NOMO-1 (cell line): ENCODE results near the gene POLE2.
"Not testable (repeated sequence)": the region's sequence is repeated elsewhere in the genome, so short reads cannot be mapped to it uniquely, and the experiment has no call there.

Experiments used
- DNase-seq, 2 experiments: peaks; one replicate each; lab custom pipeline; 2025; ENCODE audit not compliant: unreplicated experiment in 2 of 2; lab: John Stamatoyannopoulos, UW

The POLE2 gene

DNA sequence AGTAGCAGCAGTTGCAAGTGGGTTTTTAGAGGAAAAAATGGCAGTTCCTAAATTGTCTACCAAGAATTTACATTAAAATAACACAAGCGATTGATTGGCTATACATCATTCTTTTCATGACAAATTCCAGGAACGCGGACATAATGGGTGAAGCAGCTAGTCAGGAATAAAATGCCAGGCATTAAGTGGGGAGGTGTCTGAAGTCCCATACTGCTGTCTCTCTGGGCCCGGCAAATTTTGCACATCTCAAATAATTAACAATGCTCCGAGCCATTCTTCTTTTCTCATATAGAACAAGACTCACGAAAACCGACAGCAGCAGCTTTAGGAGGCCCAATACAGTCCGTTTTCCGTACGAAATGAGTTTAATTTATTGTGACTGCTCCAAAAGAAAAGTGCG is 68.3 kb downstream of the POLE2 start:
- DNase-seq, result no peak

DNA sequence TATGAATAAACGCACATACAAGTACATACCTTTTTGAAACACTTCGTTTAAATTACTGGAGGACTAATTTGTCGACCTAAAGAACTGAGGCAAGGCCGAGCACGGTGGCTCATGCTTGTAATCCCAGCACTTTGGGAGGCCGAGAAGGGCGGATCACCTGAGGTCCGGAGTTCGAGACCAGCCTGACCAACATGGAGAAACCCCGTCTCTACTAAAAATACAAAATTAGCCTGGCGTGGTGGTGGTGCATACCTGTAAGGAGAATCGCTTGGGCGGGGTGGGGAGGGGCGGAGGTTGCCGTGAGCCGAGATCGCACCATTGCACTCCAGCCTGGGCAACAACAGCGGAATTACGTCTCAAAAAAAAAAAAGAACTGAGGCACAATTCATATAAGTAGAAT is 68.7 kb downstream of the POLE2 start:
- not testable (repeated sequence) for DNase-seq

DNA sequence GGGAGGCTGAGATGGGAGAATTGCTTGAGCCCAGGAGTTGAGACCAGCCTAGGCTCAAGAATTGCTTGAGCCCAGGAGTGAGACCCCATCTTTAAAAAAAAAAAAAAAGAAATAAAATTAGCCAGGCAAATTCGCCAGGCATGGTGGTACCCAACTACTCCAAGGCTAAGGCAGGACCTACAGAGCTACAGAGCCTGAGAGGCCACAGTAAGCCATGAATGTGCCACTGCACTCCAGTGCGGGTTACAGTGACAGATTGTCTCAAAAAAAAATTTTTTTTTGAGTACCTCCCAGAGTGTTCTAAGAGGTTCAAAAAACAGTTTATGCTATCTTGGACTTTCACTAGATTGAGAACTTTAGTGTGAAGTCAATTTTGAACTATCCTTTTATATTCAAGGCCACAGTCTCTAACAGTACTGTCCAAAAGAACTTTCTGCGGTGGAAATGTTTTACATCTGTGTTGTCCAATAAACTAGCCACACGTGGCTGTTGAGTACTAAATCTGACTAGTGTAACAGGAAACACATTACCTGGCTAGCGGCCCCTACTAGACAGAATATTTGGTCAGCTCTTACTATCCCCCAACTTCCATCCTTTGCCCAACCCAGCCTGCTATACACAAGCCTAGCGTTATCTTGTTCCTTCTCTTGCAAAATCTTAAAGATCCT is 70.0 kb downstream of the POLE2 start:
- DNase-seq, result no peak

DNA sequence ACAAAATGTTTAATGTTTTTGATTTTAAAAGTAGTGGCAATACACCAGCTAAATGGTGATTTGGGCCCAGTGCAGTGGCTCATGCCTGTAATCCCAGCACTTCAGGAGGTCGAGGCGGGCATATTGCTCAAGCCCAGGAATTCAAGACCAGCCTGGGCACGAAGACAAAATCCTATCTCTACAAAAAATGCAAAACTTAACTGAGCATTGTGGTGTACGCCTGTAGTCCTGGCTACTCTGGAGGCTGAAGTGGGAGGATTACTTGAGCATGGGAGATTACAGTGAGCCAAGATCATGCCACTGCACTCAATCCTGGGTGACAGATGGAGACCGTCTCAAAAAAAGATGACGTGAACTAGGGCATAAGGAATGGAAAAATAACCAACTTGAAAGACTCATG is 72.2 kb downstream of the POLE2 start:
- no peak for DNase-seq

DNA sequence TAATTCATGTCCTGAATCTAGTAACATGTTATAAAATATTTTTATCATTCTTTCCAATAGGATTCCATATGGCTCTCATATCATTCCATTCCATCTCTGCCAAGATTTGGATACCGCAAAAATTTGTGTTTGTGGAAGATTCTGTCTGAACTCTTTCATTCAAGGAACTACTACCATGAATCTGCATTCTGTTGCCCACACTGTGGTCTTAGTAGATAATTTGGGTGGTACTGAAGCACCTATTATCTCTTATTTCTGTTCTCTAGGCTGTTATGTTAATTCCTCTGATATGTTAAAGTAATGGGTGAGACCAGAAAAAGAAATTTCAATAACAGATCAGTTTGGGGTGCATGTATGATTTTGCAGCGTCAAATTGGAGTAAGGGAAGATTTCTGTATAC is 73.8 kb downstream of the POLE2 start:
- no peak for DNase-seq

DNA sequence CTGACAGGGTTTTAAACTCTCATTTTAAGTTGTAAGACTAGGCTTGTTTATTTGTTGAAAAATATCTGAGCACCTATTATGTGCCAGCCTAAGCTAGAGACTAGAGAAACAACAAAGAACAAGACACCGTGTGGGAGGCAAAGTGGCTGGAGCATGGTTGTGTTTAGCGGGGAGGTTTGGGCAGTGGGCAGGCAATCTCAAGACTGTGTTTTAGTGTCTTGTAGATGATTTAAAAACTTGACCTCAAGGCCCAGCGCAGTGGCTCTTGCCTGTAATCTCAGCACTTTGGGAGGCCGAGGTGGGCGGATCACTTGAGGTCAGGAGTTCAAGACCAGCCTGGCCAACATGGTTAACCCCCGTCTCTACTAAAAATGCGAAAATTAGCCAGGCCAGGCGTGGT is 75.3 kb downstream of the POLE2 start:
- no peak for DNase-seq

DNA sequence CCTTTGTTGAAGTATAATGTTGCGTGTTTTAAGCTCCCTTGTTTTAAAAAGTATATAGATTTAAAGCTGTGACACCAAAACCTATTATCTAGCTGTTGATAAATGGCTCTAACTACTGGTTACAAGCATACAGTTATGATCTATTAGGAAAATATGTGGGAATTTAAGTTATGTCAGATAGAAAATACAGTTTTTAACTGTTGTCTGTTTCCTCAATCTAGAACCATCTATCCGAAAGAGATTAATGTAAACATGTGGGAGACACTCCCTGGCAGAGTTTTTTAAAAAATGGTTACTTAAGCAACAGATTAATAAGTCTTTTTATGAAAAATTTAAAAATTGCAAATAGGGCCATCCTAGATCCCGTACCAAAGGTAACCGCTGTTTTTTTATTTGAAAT is 75.8 kb downstream of the POLE2 start:
- DNase-seq, result no peak

DNA sequence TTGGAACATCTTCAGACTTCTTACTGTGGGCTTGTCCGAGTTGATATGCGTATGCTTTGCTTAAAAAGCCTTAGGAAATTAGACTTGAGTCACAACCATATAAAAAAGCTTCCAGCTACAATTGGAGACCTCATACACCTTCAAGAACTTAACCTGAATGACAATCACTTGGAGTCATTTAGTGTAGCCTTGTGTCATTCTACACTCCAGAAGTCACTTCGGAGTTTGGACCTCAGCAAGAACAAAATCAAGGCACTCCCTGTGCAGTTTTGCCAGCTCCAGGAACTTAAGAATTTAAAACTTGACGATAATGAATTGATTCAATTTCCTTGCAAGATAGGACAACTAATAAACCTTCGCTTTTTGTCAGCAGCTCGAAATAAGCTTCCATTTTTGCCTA is 80.4 kb downstream of the POLE2 start:
- no peak for DNase-seq

DNA sequence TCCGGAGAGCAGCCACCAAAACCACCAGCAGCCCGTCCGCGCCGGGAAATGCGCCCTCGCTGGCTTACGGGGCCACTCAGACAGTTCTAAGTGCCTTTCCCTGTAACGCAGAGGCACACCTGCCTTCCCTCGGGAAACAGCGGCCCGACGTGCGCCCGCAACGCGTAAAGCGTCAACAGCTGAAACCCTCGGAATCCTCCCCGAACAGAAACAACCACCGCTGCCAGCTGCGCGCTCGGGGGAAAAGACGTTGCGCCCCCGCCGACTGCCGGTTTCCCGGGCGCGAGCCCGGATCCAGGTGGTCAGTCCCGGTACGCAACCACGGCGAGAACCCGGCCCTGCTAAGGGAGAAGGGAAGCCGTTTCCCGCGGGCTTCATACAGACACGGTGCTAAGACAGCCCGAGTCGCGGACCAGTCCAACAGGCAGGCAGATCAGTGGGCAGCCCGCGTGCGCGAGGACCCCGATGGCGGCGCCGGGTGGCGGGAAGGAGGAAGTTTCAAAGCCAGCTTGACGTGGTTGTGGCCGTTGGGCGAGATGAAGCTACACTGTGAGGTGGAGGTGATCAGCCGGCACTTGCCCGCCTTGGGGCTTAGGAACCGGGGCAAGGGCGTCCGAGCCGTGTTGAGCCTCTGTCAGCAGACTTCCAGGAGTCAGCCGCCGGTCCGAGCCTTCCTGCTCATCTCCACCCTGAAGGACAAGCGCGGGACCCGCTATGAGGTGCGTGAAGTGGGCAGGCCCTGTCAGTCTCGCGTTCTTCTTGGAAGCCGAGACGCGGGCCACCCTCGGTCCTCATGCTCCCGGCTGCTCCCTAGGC is 89.3 kb downstream of the POLE2 start, which contains the start of gene LRR1:
TSS of gene LRR1 (plus strand) at position 456 of the 816 bp plus-strand sequence. CDS start at position 537, 81 bp downstream.
- peak; percentile 83 to 85 for DNase-seq

DNA sequence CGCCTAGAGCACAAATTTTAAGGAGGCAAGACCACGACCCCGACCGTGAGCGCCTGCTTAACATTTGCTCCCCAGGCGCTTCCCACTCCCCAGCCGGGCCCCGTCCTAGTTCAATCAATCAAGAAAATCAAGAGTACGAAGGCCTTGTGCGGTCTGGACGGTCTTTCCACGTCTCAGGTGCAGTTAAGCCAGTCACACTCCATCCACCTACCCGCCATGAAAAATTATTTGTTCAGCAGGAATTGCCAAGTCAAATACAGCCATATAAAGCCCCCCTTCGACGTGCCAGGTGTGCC is 89.9 kb downstream of the POLE2 start:
- DNase-seq, result peak in 1 of 2 experiments; percentile 53

DNA sequence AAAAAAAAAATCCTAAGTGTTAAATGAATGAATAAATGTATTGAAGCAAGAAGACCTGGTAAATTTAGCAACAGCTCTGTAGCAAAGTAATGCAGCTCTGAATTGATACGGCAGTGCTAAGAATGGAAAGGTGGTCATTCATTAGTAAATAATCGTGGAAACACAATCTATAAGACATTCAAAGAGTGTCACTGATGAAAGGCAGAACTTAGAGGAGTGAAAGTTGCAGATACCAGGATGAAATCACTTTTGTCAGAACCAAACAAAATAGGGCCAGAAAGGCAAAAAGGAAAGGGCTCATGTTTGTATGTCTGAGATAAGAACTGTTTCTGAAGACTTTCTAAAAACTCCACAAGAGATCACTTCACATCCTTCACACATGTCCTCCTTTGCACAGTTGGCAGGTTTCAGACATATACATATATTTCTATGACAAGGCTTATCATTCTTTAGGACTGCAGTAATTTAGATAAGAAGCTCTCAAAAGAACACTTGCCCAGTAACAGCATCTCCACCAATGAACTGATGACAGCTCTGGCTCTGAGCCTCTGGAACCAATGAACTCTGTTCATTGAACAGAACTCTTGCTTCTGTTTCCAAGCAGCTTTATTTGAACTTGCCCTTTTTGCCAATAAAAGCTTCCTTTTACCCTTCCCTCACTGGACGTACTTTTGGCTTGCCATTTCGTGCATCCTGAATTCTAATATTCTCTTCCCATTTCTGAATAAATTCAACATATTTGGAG is 93.5 kb downstream of the POLE2 start:
- DNase-seq, result no peak
